ENCODE measurements around the gene WT1. TPM values are rescaled to one million over a fixed set of nuclear protein-coding genes. Genes with fewer than 3 reads are reported as not detected.

Gene WT1
- total and polyA plus RNA-seq, 10 of the 15 experiments (the other 5 are each of a cell fraction or from before 2014, with no cell fraction given) = 0.07 to 0.37 (median 0.08) TPM; not detected in 7

- 33% methylated on average over 41 of the region's 41 CpGs for WGBS (ENCODE audit: insufficient coverage, insufficient replicate concordance, low lambda C conversion rate, missing lambda C conversion rate)
- Histone ChIP-seq H2AFZ (ENCODE audit: control insufficient read depth, low read depth, low read length) (no peak overlapping the region), H3K79me2 (ENCODE audit: control insufficient read depth, insufficient read depth, low read length) (no peaks in the 10 kb centered on the region), H3K27ac (ENCODE audit: control insufficient read depth, insufficient read depth) (no peak overlapping the region), H3K36me3 (ENCODE audit: control insufficient read depth in 2 of 2, insufficient read depth in 2 of 2, low read length in 1 of 2) (no peaks in the 10 kb centered on the region), H3K27me3 (replicated peaks in 1 of 2; ENCODE audit: control insufficient read depth in 2 of 2, insufficient read depth in 2 of 2, low read length in 1 of 2) (peaks cover 6 to 27% of the 10 kb centered on the region in 2 experiments), H4K20me1 (ENCODE audit: control insufficient read depth, insufficient read depth) (no peaks in the 10 kb centered on the region), H3K4me1 (ENCODE audit: control insufficient read depth, insufficient read depth, low read length) (no peaks in the 10 kb centered on the region), H3K9me3 (replicated peaks; ENCODE audit: control insufficient read depth, insufficient read depth, low read length) (no peaks in the 10 kb centered on the region; the same call in 2 of the 3 replicates), H3K4me3 (no peak overlapping the region), H3K4me2 (ENCODE audit: control insufficient read depth, insufficient read depth) (no peak overlapping the region), H3K9ac (ENCODE audit: control insufficient read depth, insufficient read depth, low read length) (no peak overlapping the region)
- in situ Hi-C loops (cut with MboI) (no loop called here), intact Hi-C loops (cut with micrococcal nuclease; ENCODE audit: unreplicated experiment) (no loop called here)
- ATAC-seq = no peak
- ChIA-PET SMC1A (ENCODE audit: uncharacterized antibody, unreplicated experiment) (no interaction called here), RAD21 (ENCODE audit: unreplicated experiment) (no interaction called here), CTCF (no interaction called here), POLR2A (no interaction called here)
- no TSS peak for BruUV-seq (replicated peaks)
- TF ChIP-seq BRCA1 (IDR thresholded peaks at IDR 0.05; ENCODE audit: low read depth, low read length) (no peak), NFYA (IDR thresholded peaks at IDR 0.05; ENCODE audit: borderline replicate concordance, low read depth, low read length) (no peak), SREBF1 (IDR thresholded peaks at IDR 0.05; ENCODE audit: low read length) (no peak), RAD51 (IDR thresholded peaks at IDR 0.05) (no peak), NKRF (conservative IDR thresholded peaks at IDR 0.05) (no peak), JUND (IDR thresholded peaks at IDR 0.05; ENCODE audit: low read depth, low read length) (no peak), POU2F2 (IDR thresholded peaks at IDR 0.05; ENCODE audit: borderline replicate concordance, low read depth, low read length) (no peak), ZSCAN29 (IDR thresholded peaks at IDR 0.05) (no peak), ZBTB11 (CRISPR knock-in tag; IDR thresholded peaks at IDR 0.05) (no peak), IKZF1 (conservative IDR thresholded peaks at IDR 0.05) (no peak), CEBPB (IDR thresholded peaks at IDR 0.05; ENCODE audit: borderline replicate concordance in 1 of 2, low read depth in 2 of 2, low read length in 2 of 2) (no peak), HDAC2 (IDR thresholded peaks at IDR 0.05) (no peak), TBL1XR1 (IDR thresholded peaks at IDR 0.05; ENCODE audit: low read depth, low read length) (no peak), SMARCA5 (IDR thresholded peaks at IDR 0.05) (no peak), CBFB (IDR thresholded peaks at IDR 0.05; ENCODE audit: low read depth) (no peak), RB1 (IDR thresholded peaks at IDR 0.05; ENCODE audit: borderline replicate concordance) (no peak), USF2 (IDR thresholded peaks at IDR 0.05; ENCODE audit: borderline replicate concordance, low read depth, low read length) (no peak), MXI1 (IDR thresholded peaks at IDR 0.05; ENCODE audit: low read depth, low read length) (no peak), CREM (IDR thresholded peaks at IDR 0.05; ENCODE audit: low read depth) (no peak)
- no peak for FAIRE-seq
- DNase-seq (ENCODE audit: low read depth, low spot score) = no peak
These were observed 7.2 kb downstream of the WT1 start for GRCh38 chr11:32427935-32428664.

Measured in GM12878 (cell line).